ENCODE measurements around the gene FBXL7.

GRCh38 chr5:15630441-15630840 is 130.5 kb downstream of the FBXL7 start:
- TF ChIP-seq CTCF (conservative IDR thresholded peaks at IDR 0.05; ENCODE audit: low read depth in 2 of 2) (no peak), POLR2AphosphoS5 (IDR thresholded peaks at IDR 0.05; ENCODE audit: low read depth) (no peak), ZNF114 (CRISPR knock-in tag; IDR thresholded peaks at IDR 0.05) (no peak), EZH2 (IDR thresholded peaks at IDR 0.05; ENCODE audit: low read depth, unreplicated experiment) (no peak), EZH2phosphoT487 (IDR thresholded peaks at IDR 0.05; ENCODE audit: unreplicated experiment) (no peak), JUNB (IDR thresholded peaks at IDR 0.05; ENCODE audit: unreplicated experiment) (no peak), REST (IDR thresholded peaks at IDR 0.05; ENCODE audit: unreplicated experiment) (no peak), STAT1 (IDR thresholded peaks at IDR 0.05; ENCODE audit: unreplicated experiment) (no peak), NANOG (IDR thresholded peaks at IDR 0.05; ENCODE audit: borderline replicate concordance) (no peak)
